ENCODE data around the gene ESF1. TPM values are rescaled to one million over a fixed set of nuclear protein-coding genes. Genes with fewer than 3 reads are reported as not detected.

ESF1 gene
- total and polyA plus RNA-seq, 12 donors: 5.9 to 23.1 (median 13.5) TPM

DNA sequence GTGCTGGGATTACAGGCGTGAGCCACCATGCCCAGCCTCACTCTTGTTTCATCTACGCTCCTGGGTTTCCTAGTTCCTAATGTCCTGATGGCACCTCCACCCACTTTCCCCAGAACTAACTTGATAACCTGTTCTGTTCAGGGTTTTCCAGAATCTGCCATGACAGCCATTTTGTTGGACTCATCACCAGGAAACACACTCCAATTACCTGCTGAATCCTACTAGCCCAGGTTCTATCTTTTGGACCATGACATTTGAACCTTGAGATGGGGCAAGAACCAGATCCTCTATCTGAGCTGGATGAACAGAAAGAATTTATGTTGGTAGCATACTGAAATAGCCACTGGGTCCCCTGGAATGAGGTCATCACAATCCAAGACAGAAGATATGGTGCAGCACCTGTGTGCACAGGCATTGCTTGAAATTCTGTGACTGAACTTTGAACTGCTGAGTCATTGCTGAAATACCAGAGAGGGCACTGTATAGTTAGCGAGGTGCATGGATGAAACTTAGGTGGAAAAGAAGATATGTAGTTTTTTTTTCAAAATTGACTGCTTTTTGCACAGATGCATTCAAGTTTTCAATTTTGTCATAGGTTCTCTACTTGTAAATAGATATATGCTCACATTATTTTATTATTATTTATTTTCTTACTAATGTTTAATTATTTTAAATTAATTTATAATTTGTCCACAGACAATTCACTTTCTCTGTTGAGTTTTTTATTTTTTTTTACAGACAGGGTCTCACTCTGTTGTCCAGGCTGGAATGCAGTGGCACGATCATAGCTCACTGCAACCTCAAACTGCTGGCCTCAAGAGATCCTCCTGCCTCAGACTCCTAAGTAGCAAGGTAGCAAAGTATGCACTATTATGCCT, 103.2 kb downstream of the ESF1 start:
- Histone ChIP-seq H3K36me3 (no peaks in the 10 kb centered on the region), H3K27ac (no peak overlapping the region), H3K27me3 (peaks cover 0 to 10% (median 0%) of the 10 kb centered on the region in 7 donors), H3K9me3 (no peaks in the 10 kb centered on the region), H3K4me3 (no peak overlapping the region), H3K4me1 (no peaks in the 10 kb centered on the region)
- WGBS, 2 donors: 95% methylated on average over 4 of the region's 4 CpGs
- TF ChIP-seq, protein P1, sequence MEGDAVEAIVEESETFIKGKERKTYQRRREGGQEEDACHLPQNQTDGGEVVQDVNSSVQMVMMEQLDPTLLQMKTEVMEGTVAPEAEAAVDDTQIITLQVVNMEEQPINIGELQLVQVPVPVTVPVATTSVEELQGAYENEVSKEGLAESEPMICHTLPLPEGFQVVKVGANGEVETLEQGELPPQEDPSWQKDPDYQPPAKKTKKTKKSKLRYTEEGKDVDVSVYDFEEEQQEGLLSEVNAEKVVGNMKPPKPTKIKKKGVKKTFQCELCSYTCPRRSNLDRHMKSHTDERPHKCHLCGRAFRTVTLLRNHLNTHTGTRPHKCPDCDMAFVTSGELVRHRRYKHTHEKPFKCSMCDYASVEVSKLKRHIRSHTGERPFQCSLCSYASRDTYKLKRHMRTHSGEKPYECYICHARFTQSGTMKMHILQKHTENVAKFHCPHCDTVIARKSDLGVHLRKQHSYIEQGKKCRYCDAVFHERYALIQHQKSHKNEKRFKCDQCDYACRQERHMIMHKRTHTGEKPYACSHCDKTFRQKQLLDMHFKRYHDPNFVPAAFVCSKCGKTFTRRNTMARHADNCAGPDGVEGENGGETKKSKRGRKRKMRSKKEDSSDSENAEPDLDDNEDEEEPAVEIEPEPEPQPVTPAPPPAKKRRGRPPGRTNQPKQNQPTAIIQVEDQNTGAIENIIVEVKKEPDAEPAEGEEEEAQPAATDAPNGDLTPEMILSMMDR (IDR thresholded peaks at IDR 0.05): no peak
- DNase-seq (no peak), ATAC-seq (no peak)
- intact Hi-C loops (cut with DNase I): no loop called here

DNA sequence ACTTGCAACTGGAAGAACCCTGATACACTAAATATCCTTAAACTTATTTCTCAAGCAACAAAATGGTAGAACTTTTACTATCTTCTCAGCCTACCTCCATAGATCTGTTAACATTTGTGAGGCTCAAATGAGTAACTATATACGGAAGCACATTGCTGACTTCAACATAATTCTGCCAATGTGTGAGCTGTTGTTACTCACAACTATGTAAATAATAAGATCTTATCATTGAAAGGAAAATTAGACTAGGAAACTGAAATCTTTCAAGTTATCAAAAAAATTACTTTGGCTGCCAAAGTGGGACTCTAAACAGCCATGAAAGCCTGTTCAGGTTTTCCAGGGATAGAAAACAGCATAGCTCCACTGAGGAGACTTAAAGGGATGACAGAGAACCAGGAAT, 105.8 kb downstream of the ESF1 start:
- DNase-seq: no peak
- H3K27me3 ChIP-seq: no peaks in the 10 kb centered on the region
- intact Hi-C loops (cut with DNase I): no loop called here
- no peak overlapping the region for H3K4me3 ChIP-seq
- ATAC-seq: no peak
- H3K27ac ChIP-seq: no peak overlapping the region
- no peaks in the 10 kb centered on the region for H3K9me3 ChIP-seq
- TF ChIP-seq, protein P1 (IDR thresholded peaks at IDR 0.05): no peak
- H3K36me3 ChIP-seq: no peaks in the 10 kb centered on the region
- no peaks in the 10 kb centered on the region for H3K4me1 ChIP-seq
- 73 to 88% methylated on average over 1 of the region's 1 CpG for WGBS, 2 donors

DNA sequence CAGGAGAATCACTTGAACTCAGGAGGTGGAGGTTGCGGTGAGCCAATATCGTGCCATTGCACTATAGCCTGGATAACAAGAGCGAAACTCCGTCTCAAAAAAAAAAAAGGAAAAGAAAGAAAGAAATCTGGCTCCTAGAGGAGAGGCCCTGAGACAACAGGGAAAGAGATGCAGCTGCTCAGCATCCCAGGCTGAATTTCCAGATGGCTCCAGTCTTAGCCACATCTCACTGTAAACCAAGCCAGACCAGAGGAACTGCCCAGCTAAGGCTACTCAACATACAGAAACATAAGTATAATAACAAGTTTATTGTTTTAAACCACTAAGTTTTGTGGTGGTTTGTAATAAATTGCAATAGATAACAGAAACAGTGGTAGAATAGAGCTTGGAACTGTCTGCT, 107.5 kb downstream of the ESF1 start:
- 64 to 72% methylated on average over 4 of the region's 4 CpGs for WGBS, 2 donors
- H3K9me3 ChIP-seq: no peaks in the 10 kb centered on the region
- no peak for DNase-seq
- peak in 3 of 8 donors; percentile 29 to 41 (median 34) for ATAC-seq
- intact Hi-C loops (cut with DNase I): no loop called here
- no peaks in the 10 kb centered on the region for H3K36me3 ChIP-seq
- peaks cover 0 to 6% (median 0%) of the 10 kb centered on the region in 9 donors for H3K4me1 ChIP-seq
- H3K4me3 ChIP-seq: no peak overlapping the region
- H3K27ac ChIP-seq: no peak overlapping the region
- TF ChIP-seq, protein P1 (IDR thresholded peaks at IDR 0.05): no peak
- H3K27me3 ChIP-seq: no peaks in the 10 kb centered on the region

DNA sequence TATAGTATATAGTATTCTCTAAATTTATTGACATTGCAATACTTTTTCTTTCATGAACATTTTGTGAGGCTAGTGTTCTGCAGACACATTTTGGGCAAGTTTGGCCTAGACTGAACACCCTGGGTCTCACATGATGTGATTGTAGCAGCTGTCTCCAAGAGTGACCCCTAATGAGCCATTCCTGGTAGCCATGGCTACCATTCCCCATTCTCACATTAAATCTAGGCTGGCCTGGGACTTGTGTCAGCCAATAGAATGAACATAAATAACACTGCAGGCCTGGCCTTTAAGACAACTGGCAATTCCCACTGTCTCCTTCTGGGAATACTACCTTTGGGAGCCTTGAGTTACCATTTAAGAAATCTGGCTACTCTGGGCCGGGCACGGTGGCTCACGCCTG, 108.0 kb downstream of the ESF1 start:
- no peak overlapping the region for H3K4me3 ChIP-seq
- ATAC-seq (no peak), DNase-seq (no peak)
- 84 to 95% methylated on average over 3 of the region's 3 CpGs for WGBS, 2 donors
- intact Hi-C loops (cut with DNase I): no loop called here
- H3K4me1 ChIP-seq: peaks cover 0 to 10% (median under 1%) of the 10 kb centered on the region in 9 donors
- no peaks in the 10 kb centered on the region for H3K27me3 ChIP-seq
- H3K27ac ChIP-seq: no peak overlapping the region
- no peaks in the 10 kb centered on the region for H3K36me3 ChIP-seq
- no peaks in the 10 kb centered on the region for H3K9me3 ChIP-seq
- TF ChIP-seq, protein P1 (IDR thresholded peaks at IDR 0.05): no peak
